Measurements from ENCODE around the gene CDK4. TPM values are rescaled to one million over a fixed set of nuclear protein-coding genes. Genes with fewer than 3 reads are reported as not detected.

CDK4 gene
- total and polyA plus RNA-seq, 9 donors = 92.1 to 192 (median 168) TPM

DNA sequence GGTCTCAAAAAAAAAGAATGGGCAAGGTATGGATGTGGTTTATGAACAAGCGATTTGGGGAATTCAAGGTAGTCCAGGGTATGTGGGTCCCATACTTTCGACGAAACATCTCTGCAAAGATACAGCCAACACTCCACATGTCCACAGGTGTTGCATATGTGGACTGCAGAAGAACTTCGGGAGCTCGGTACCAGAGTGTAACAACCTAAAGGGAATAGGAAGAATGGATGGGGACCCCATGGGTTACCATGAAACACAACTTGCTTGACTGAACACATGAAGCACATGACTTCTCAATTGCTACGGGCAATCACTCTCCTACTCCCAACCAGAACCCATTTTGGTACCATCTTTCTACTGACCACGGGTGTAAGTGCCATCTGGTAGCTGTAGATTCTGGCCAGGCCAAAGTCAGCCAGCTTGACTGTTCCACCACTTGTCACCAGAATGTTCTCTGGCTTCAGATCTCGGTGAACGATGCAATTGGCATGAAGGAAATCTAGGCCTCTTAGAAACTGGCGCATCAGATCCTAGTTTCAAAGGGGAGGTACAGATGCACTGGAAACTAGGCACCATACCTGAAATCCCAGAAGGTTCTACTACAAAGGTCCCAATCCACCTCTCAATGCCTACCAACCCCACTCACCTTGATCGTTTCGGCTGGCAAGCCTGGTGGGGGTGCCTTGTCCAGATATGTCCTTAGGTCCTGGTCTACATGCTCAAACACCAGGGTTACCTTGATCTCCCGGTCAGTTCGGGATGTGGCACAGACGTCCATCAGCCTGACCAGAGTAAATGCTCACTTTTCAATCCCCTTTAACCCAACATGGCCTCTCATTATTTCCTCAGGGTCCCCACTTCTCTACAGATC, 1.3 kb downstream of the CDK4 start:
- peak overlapping the region; percentile 84 for H3K4me3 ChIP-seq (ENCODE audit: low read length)
- peaks cover 51% of the 10 kb centered on the region for H3K36me3 ChIP-seq (ENCODE audit: control insufficient read depth, insufficient read depth, low read length)
- WGBS (ENCODE audit: insufficient coverage) = 83% methylated on average over 10 of the region's 15 CpGs

DNA sequence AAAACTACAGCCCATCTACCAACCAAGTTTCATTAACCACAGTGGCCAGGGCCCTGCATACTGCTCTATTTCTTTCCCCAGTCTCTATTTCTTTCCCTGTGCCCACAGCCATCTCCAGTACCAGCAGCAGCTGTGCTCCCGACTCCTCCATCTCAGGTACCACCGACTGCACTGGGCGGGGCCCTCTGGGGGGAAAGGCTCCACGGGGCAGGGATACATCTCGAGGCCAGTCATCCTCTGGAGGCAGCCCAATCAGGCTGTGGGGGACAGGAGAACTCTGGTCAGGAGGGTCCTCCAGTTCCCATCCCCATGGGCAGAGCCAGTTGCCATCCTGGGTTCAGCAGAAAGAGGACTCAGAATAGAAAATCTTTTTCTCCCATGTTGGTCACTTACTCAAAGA, 3.0 kb downstream of the CDK4 start:
- peaks cover 52% of the 10 kb centered on the region for H3K36me3 ChIP-seq (ENCODE audit: control insufficient read depth, insufficient read depth, low read length)
- 85% methylated on average over 5 of the region's 5 CpGs for WGBS (ENCODE audit: insufficient coverage)
- no peak for DNase-seq
- H3K27me3 ChIP-seq (ENCODE audit: control insufficient read depth, insufficient read depth, low read length) = no peaks in the 10 kb centered on the region
- H3K4me1 ChIP-seq (ENCODE audit: control insufficient read depth, insufficient read depth, low read length) = peaks cover 26% of the 10 kb centered on the region
- no peaks in the 10 kb centered on the region for H3K9me3 ChIP-seq (replicated peaks; ENCODE audit: control insufficient read depth, low read depth, low read length)
- no peak overlapping the region for H3K27ac ChIP-seq (ENCODE audit: low read length)
- no peak overlapping the region for H3K4me3 ChIP-seq (ENCODE audit: low read length)

More for the DNA sequence above, 1.3 kb downstream of the CDK4 start:
- Histone ChIP-seq H3K27me3 (ENCODE audit: control insufficient read depth, insufficient read depth, low read length) (peaks cover 7% of the 10 kb centered on the region), H3K4me1 (ENCODE audit: control insufficient read depth, insufficient read depth, low read length) (peaks cover 24% of the 10 kb centered on the region), H3K9me3 (replicated peaks; ENCODE audit: control insufficient read depth, low read depth, low read length) (no peaks in the 10 kb centered on the region), H3K27ac (ENCODE audit: low read length) (peak overlapping the region; percentile 91)
- peak; percentile 32 for DNase-seq

DNA sequence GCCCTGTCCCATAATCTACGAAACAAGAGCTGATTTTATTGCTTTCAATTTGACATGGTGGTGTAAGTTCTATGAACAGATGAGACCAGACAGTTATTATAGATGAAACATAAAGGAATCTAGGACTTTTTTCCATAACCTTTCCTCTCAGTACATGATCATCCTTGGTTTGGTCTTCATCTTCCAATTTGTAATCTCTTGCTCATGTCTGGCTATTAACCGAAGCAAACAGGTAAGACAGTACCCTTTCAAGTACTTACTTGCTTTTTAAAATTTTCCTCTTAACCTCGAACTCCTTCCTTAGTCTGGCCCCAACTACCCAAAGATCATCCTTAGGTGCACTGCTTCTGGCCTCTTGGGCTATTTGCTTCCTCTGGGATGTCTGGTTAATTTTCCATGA, 6.1 kb downstream of the CDK4 start:
- H3K9me3 ChIP-seq (replicated peaks; ENCODE audit: control insufficient read depth, low read depth, low read length) = no peaks in the 10 kb centered on the region
- H3K4me3 ChIP-seq (ENCODE audit: low read length) = no peak overlapping the region
- WGBS (ENCODE audit: insufficient coverage) = 84% methylated on average over 2 of the region's 3 CpGs
- H3K36me3 ChIP-seq (ENCODE audit: control insufficient read depth, insufficient read depth, low read length) = peaks cover 50% of the 10 kb centered on the region
- H3K27me3 ChIP-seq (ENCODE audit: control insufficient read depth, insufficient read depth, low read length) = peaks cover 11% of the 10 kb centered on the region
- H3K27ac ChIP-seq (ENCODE audit: low read length) = no peak overlapping the region
- peaks cover 17% of the 10 kb centered on the region for H3K4me1 ChIP-seq (ENCODE audit: control insufficient read depth, insufficient read depth, low read length)
- no peak for DNase-seq

DNA sequence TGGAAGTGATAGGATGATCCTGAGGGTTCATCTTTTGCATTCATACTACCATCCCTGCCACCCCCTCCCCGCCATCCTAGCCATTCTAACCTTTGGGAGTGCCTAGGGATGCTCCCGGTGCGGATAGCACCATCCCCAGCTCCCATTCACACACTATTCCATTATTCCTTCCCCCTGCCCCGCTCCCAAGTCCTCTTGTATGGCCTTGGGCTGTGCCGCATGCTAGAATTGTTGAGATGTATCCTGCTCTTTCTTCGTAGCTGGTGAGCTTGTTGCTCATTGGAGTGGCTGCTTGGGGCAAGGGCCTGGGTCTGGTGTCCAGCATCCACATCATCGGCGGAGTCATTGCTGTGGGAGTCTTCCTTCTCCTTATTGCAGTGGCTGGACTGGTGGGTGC, 6.6 kb downstream of the CDK4 start:
- Histone ChIP-seq H3K4me1 (ENCODE audit: control insufficient read depth, insufficient read depth, low read length) (peaks cover 12% of the 10 kb centered on the region), H3K36me3 (ENCODE audit: control insufficient read depth, insufficient read depth, low read length) (peaks cover 44% of the 10 kb centered on the region), H3K4me3 (ENCODE audit: low read length) (peak overlapping the region; percentile 80), H3K9me3 (replicated peaks; ENCODE audit: control insufficient read depth, low read depth, low read length) (no peaks in the 10 kb centered on the region), H3K27me3 (ENCODE audit: control insufficient read depth, insufficient read depth, low read length) (peaks cover 16% of the 10 kb centered on the region), H3K27ac (ENCODE audit: low read length) (peak overlapping the region; percentile 97)
- DNase-seq = peak; percentile 32
- WGBS (ENCODE audit: insufficient coverage) = 21% methylated on average over 5 of the region's 8 CpGs

DNA sequence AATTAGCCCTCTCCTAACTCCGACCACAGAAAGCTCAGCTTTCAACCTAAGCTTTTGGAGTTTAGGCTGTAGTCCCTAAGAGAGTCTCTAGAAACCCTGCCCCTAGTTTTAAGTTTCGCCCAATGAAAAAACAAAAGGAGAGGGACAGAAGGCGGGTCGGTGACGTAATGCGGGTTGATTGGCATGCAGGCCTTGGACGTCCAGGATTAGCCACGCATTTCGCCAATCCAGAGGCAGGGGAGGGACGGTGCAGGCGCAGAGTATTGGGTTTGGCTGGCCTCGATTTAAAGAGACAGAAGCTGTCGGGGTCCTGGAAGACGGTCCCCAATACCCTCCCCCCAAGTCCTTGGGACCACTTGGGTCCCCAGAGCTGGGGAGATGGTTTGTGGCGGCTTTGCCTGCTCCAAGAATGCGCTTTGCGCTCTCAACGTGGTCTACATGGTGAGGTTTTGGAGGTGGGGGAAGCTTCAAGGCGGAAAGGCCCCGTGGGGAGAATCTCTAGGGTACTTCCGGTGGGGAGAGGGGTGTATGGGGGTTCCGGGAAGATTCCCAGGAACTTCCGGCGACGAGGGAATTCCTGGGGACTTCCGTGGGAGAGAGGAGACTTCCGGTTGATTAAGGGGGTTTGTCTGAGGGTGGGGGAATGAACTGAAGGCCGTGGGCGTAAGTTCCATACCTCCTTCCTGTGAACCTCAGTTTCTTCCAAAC, 7.2 kb downstream of the CDK4 start, which contains the start of gene TSPAN31:
Gene TSPAN31 (plus strand): TSS at position 263 of the 708 bp plus-strand sequence. CDS start 116 bp downstream, at position 379.
- Histone ChIP-seq H3K27ac (ENCODE audit: low read length) (peak within 1 kb of the TSS; percentile 97), H3K4me1 (ENCODE audit: control insufficient read depth, insufficient read depth, low read length) (peaks cover 12% of the 10 kb centered on the region), H3K27me3 (ENCODE audit: control insufficient read depth, insufficient read depth, low read length) (peaks cover 21% of the 10 kb centered on the region), H3K36me3 (ENCODE audit: control insufficient read depth, insufficient read depth, low read length) (peaks cover 39% of the 10 kb centered on the region), H3K4me3 (ENCODE audit: low read length) (peak within 1 kb of the TSS; percentile 80), H3K9me3 (replicated peaks; ENCODE audit: control insufficient read depth, low read depth, low read length) (no peaks in the 10 kb centered on the region)
- DNase-seq = peak; percentile 100
- WGBS (ENCODE audit: insufficient coverage) = 0% methylated on average over 15 of the region's 29 CpGs

DNA sequence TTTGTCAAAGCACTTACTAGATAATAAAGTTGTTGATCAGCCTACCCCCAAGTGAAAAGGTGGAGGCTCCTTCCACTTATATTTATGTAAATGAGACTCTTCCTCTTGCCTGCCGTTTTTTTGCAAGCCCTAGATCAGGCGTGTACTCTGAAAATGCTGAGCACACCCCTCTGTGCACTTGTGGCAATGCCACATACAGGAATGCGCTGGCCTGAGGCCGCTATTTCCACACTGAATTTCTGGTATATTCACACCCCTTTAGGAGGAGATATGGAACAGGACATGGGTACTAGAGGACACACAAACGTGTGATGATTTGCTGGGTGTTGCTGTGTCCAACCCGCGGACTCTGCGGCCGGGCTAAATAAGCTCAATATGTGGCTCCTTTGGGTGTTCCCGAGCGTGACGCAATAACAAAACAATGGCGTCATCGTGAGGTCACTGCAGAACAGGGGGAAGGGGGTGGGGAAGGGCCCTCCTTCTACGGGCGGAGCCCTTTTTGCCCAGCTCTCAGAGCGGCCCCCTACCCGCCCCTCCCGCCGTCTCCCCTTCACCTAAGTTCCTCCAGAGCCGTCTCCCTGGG, 7.8 kb downstream of the CDK4 start:
- H3K27ac ChIP-seq (ENCODE audit: low read length) = peak overlapping the region; percentile 97
- WGBS (ENCODE audit: insufficient coverage) = 11% methylated on average over 9 of the region's 21 CpGs
- peaks cover 14% of the 10 kb centered on the region for H3K4me1 ChIP-seq (ENCODE audit: control insufficient read depth, insufficient read depth, low read length)
- H3K36me3 ChIP-seq (ENCODE audit: control insufficient read depth, insufficient read depth, low read length) = peaks cover 32% of the 10 kb centered on the region
- no peak for DNase-seq
- H3K27me3 ChIP-seq (ENCODE audit: control insufficient read depth, insufficient read depth, low read length) = peaks cover 28% of the 10 kb centered on the region
- no peaks in the 10 kb centered on the region for H3K9me3 ChIP-seq (replicated peaks; ENCODE audit: control insufficient read depth, low read depth, low read length)
- H3K4me3 ChIP-seq (ENCODE audit: low read length) = peak overlapping the region; percentile 80

DNA sequence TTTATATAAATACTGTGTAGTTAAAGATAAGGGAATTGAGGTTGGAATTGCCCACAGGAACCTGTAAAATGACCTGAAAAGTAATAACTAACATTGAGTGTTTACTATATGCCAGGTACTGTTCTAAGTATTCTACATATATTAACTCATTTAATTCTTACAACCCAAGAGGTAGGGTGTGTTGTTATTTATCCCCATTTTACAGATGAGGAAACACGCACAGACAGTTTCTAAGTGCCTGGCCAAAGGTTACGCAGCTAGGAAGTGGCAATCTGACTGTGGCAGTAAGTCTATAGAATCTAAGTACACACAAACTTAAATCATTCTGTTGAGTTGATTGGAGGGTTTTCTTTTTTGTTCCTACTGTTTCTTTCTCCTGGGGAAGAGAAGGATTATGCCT, 8.3 kb downstream of the CDK4 start:
- H3K27me3 ChIP-seq (ENCODE audit: control insufficient read depth, insufficient read depth, low read length) = peaks cover 33% of the 10 kb centered on the region
- peaks cover 20% of the 10 kb centered on the region for H3K4me1 ChIP-seq (ENCODE audit: control insufficient read depth, insufficient read depth, low read length)
- DNase-seq = no peak
- peaks cover 27% of the 10 kb centered on the region for H3K36me3 ChIP-seq (ENCODE audit: control insufficient read depth, insufficient read depth, low read length)
- H3K4me3 ChIP-seq (ENCODE audit: low read length) = no peak overlapping the region
- WGBS (ENCODE audit: insufficient coverage) = no CpG with 5 or more reads among the region's 2 CpGs
- no peak overlapping the region for H3K27ac ChIP-seq (ENCODE audit: low read length)
- no peaks in the 10 kb centered on the region for H3K9me3 ChIP-seq (replicated peaks; ENCODE audit: control insufficient read depth, low read depth, low read length)

DNA sequence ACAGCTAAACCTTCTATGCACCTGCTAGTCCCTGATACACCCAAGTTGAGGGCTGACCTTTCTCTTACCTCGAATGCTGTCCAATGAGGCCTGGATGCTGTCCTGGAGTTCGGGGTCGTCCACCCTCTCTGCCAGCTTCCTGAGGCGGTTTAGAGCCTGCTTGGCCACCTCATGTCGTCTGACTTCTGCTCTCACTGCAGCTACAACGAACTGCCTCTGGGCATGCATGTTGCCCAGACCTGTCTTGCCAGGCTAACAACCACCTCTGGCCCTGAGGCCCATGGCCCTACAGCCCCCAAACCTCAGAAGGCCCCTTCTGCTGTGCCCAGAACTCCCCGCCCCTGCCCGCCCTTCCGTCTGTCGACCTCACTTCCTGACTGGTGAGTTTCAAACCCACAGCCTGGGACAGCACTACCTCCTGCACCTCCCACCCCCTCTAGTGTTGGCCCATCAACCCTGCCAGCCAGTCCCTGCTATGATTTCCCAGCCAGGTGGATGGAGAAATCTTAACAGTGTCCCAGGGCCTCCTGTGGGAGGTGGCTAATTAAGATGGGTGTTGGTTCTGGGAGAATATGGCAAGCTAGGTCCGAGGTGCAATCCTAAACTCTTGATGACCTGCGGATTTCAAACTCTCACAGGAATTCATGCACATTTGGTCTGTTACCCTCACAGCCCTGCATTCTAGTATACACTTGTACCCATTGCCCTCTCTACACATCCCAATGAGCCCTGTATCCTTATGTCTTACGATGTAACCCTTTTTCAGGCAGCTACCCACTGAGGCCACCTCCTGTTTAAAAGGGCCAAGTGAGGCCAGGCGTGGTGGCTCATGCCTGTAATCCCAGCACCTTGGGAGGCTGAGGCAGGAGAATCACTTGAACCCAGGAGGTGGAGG, 10.0 kb downstream of the CDK4 start:
- H3K9me3 ChIP-seq (replicated peaks; ENCODE audit: control insufficient read depth, low read depth, low read length) = no peaks in the 10 kb centered on the region
- H3K27me3 ChIP-seq (ENCODE audit: control insufficient read depth, insufficient read depth, low read length) = peaks cover 47% of the 10 kb centered on the region
- no peak for DNase-seq
- H3K27ac ChIP-seq (ENCODE audit: low read length) = peak overlapping the region; percentile 25
- peak overlapping the region; percentile 7 for H3K4me3 ChIP-seq (ENCODE audit: low read length)
- H3K4me1 ChIP-seq (ENCODE audit: control insufficient read depth, insufficient read depth, low read length) = peaks cover 29% of the 10 kb centered on the region
- WGBS (ENCODE audit: insufficient coverage) = 38% methylated on average over 14 of the region's 14 CpGs
- peaks cover 12% of the 10 kb centered on the region for H3K36me3 ChIP-seq (ENCODE audit: control insufficient read depth, insufficient read depth, low read length)

DNA sequence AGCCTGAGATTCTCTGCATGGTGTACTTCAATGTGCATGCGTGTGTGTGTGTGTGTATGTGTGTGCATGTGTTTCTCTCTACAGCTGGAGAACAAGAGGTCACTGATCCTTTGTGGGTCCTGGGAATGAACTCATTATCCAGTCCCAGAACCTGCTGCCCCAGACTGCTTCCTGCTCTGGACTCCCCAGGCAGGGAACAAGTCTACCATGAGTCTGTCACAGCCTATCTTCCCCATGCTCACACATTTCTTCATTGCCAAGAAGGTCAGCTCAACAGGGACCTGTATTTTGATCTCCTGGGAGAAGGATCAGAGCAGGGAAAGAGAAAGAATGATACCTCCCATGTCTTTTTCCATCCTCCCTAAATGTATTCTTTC, 10.7 kb downstream of the CDK4 start:
- Histone ChIP-seq H3K4me3 (ENCODE audit: low read length) (no peak overlapping the region), H3K27ac (ENCODE audit: low read length) (peak overlapping the region; percentile 25), H3K27me3 (ENCODE audit: control insufficient read depth, insufficient read depth, low read length) (peaks cover 54% of the 10 kb centered on the region), H3K4me1 (ENCODE audit: control insufficient read depth, insufficient read depth, low read length) (peaks cover 35% of the 10 kb centered on the region), H3K36me3 (ENCODE audit: control insufficient read depth, insufficient read depth, low read length) (peaks cover 6% of the 10 kb centered on the region), H3K9me3 (replicated peaks; ENCODE audit: control insufficient read depth, low read depth, low read length) (no peaks in the 10 kb centered on the region)
- no CpG with 5 or more reads among the region's 1 CpG for WGBS (ENCODE audit: insufficient coverage)
- DNase-seq = peak; percentile 47

All from muscle of leg (tissue), 11 donors.